ENCODE data around the gene ACTR3. TPM values are rescaled to one million over a fixed set of nuclear protein-coding genes. Genes with fewer than 3 reads are reported as not detected.
A peak's percentile ranks its signal among the peaks of the same experiment; 100 is the strongest.

The ACTR3 gene
- total and polyA plus RNA-seq, 8 donors: 10.3 to 112 (median 52.9) TPM

DNA sequence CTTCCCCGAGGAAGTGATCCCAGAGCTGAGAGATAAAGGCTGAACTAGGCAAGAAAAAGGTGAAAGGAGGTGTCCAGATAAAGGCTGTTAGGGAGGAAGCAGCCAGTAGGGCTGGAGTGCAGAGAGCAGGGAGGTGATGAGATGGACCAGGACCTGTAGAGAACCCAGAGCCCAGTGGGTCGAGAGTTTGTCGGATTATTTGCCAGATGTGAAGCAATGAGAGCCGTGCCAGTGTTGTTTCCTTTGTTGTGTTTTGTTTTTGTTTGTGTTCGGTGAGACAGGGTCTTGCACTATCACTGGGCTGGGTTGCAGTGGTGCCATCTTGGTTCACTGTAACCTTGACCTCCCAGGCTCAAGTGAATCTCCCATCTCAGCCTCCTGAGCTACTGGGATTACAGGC is 111.3 kb downstream of the ACTR3 start:
- no peak overlapping the region for H3K4me3 ChIP-seq
- H3K9me3 ChIP-seq: no peaks in the 10 kb centered on the region
- no peak for FAIRE-seq

GRCh38 chr2:114001937-114002336 is 112.0 kb downstream of the ACTR3 start:
- ATAC-seq: no peak
- intact Hi-C loops (cut with DNase I): no loop called here
- Histone ChIP-seq H3K4me1 (no peaks in the 10 kb centered on the region), H3K27ac (no peak overlapping the region), H3K4me3 (no peak overlapping the region), H3K9me3 (no peaks in the 10 kb centered on the region), H3K36me3 (no peaks in the 10 kb centered on the region), H3K27me3 (no peaks in the 10 kb centered on the region)
- WGBS, 2 donors: 82 to 88% methylated on average over 2 of the region's 2 CpGs
- FAIRE-seq: no peak
- no peak for TF ChIP-seq CTCF (IDR thresholded peaks at IDR 0.05)
- DNase-seq: no peak

More for the DNA sequence above, 111.3 kb downstream of the ACTR3 start:
- WGBS, 2 donors: 84% methylated on average over 5 of the region's 5 CpGs
- no peak for TF ChIP-seq CTCF (IDR thresholded peaks at IDR 0.05)
- Histone ChIP-seq H3K27me3 (no peaks in the 10 kb centered on the region), H3K36me3 (no peaks in the 10 kb centered on the region), H3K27ac (no peak overlapping the region), H3K4me1 (no peaks in the 10 kb centered on the region)
- intact Hi-C loops (cut with DNase I): no loop called here
- DNase-seq (no peak), ATAC-seq (no peak)

GRCh38 chr2:114005110-114005783 is 115.4 kb downstream of the ACTR3 start:
- intact Hi-C loops (cut with DNase I): no loop called here

GRCh38 chr2:114006460-114006859 is 116.6 kb downstream of the ACTR3 start:
- 4 to 16% methylated on average over 3 of the region's 3 CpGs for WGBS, 2 donors
- Histone ChIP-seq H3K27me3 (no peaks in the 10 kb centered on the region), H3K9me3 (no peaks in the 10 kb centered on the region), H3K4me1 (no peaks in the 10 kb centered on the region), H3K27ac (no peak overlapping the region), H3K4me3 (no peak overlapping the region), H3K36me3 (no peaks in the 10 kb centered on the region)
- no peak for TF ChIP-seq CTCF (IDR thresholded peaks at IDR 0.05)
- intact Hi-C loops (cut with DNase I): no loop called here
- no peak for DNase-seq
- FAIRE-seq: no peak
- ATAC-seq: peak; percentile 46 to 77 (median 68)

More at GRCh38 chr2:114005110-114005783, 115.4 kb downstream of the ACTR3 start:
- Histone ChIP-seq H3K4me1 (no peaks in the 10 kb centered on the region), H3K27me3 (no peaks in the 10 kb centered on the region), H3K4me3 (no peak overlapping the region), H3K36me3 (no peaks in the 10 kb centered on the region), H3K27ac (no peak overlapping the region), H3K9me3 (no peaks in the 10 kb centered on the region)
- FAIRE-seq (no peak), ATAC-seq (no peak), DNase-seq (no peak)
- WGBS, 2 donors: 86 to 95% methylated on average over 5 of the region's 5 CpGs
- no peak for TF ChIP-seq CTCF (IDR thresholded peaks at IDR 0.05)

DNA sequence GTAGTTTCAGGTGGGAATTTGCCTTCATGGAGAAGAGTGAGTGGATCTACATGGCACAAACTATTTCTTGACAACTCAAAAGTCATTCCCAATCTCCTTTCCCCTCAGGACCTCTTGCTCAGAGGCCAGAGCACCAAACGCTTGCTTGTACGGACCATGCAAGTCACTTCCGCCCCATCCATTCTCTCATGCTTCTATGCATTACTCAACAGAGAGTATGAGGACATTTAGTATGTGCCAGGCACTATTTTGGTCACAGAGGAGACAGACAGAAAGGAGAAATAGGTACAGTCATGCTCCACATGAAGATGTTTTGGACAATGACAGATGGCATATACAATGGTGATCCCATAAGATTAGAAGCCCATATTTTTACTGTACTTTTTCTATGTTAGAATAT is 117.5 kb downstream of the ACTR3 start:
- Histone ChIP-seq H3K9me3 (no peaks in the 10 kb centered on the region), H3K4me1 (no peaks in the 10 kb centered on the region), H3K36me3 (no peaks in the 10 kb centered on the region), H3K27me3 (no peaks in the 10 kb centered on the region), H3K27ac (no peak overlapping the region), H3K4me3 (no peak overlapping the region)
- no peak for ATAC-seq
- intact Hi-C loops (cut with DNase I): no loop called here
- no peak for TF ChIP-seq CTCF (IDR thresholded peaks at IDR 0.05)
- DNase-seq: no peak
- FAIRE-seq: no peak
- WGBS, 2 donors: 94 to 97% methylated on average over 3 of the region's 3 CpGs

Measured in pancreas (tissue), 10 donors.